ENCODE measurements around the gene CXCL11. TPM values are rescaled to one million over a fixed set of nuclear protein-coding genes. Genes with fewer than 3 reads are reported as not detected.

The CXCL11 gene
- polyA plus RNA-seq, 1 of the 3 experiments (the other 2 are of a cell fraction), result not detected

DNA sequence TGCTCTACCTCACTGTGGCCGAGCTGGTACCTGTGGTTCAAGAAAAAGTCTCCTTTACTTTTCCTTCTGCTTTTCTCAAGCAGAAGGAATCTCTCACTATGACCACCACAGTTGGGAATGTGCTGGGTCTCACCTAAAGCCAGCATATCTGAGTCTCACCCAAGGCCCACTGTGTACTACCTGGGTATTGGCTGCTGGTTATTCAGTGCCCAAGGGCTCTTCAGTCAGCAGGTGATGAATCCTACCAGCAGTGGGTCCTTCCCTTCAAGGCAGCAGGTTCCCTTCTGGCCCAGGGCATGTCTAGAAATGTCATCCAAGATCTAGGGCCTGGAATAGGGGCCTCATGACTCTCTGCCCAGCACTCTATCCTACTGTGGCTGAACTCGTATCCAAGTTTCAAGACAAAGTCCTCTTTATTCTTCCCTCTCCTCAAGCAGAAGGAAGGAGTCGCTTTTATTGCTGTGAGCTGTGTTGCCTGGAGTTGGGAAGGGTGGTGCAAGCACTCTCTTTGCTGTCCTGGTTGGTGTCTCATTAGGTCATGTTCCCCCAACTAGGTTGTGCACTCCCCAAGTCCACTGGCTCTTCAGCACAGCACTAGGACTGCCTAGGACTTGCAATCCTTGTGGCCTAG is 18.7 kb downstream of the CXCL11 start:
- Histone ChIP-seq H3K36me3 (replicated peaks in 1 of 2; ENCODE audit: control insufficient read depth in 1 of 2, insufficient read depth in 2 of 2, low read length in 1 of 2) (no peaks in the 10 kb centered on the region), H3K9me2 (no peaks in the 10 kb centered on the region), H3K4me2 (no peak overlapping the region), H3K9me3 (no peaks in the 10 kb centered on the region), H3K9ac (no peak overlapping the region), H2AFZ (ENCODE audit: low read depth) (no peak overlapping the region), H3K79me2 (ENCODE audit: insufficient read depth) (no peaks in the 10 kb centered on the region), H3K27me3 (ENCODE audit: insufficient read depth) (no peaks in the 10 kb centered on the region), H3K4me3 (ENCODE audit: low read depth in 2 of 2, low read length in 1 of 2) (no peak overlapping the region), H3F3A (replicated peaks; ENCODE audit: insufficient read depth) (peaks cover 3% of the 10 kb centered on the region), H3K27ac (ENCODE audit: low read depth in 2 of 2, low read length in 1 of 2) (no peak overlapping the region), H3K4me1 (ENCODE audit: control insufficient read depth in 1 of 2, insufficient read depth in 2 of 2, low read depth in 1 of 2, low read length in 1 of 2) (0 out of 4 replicates have a peak, but pooled peaks cover 0 to 5% of the 10 kb centered on the region in 2 experiments), H4K20me1 (ENCODE audit: insufficient read depth) (no peaks in the 10 kb centered on the region)
- 59% methylated on average over 3 of the region's 3 CpGs for WGBS (ENCODE audit: low lambda C conversion rate)
- DNase-seq, result no peak
- ChIA-PET CTCF (interaction anchor here (0.8 kb wide), 1 partner anchor 21 kb away, joined by 3 read pairs; no protein-coding TSS in a partner anchor), POLR2A (no interaction called here)
- TF ChIP-seq TEAD4 (IDR thresholded peaks at IDR 0.05; ENCODE audit: borderline replicate concordance, insufficient read depth) (no peak), POLR2AphosphoS5 (IDR thresholded peaks at IDR 0.05; ENCODE audit: low read depth, low read length) (no peak), JUND (IDR thresholded peaks at IDR 0.05) (no peak), GATA2 (CRISPR knock-in tag; IDR thresholded peaks at IDR 0.05) (no peak), FOXM1 (IDR thresholded peaks at IDR 0.05; ENCODE audit: low read depth) (no peak), SMC3 (IDR thresholded peaks at IDR 0.05; ENCODE audit: low read depth, low read length) (no peak)
- TF ChIP-seq, protein P1, sequence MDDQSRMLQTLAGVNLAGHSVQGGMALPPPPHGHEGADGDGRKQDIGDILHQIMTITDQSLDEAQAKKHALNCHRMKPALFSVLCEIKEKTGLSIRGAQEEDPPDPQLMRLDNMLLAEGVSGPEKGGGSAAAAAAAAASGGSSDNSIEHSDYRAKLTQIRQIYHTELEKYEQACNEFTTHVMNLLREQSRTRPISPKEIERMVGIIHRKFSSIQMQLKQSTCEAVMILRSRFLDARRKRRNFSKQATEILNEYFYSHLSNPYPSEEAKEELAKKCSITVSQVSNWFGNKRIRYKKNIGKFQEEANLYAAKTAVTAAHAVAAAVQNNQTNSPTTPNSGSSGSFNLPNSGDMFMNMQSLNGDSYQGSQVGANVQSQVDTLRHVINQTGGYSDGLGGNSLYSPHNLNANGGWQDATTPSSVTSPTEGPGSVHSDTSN (IDR thresholded peaks at IDR 0.05), result no peak
- TF ChIP-seq, protein P2, sequence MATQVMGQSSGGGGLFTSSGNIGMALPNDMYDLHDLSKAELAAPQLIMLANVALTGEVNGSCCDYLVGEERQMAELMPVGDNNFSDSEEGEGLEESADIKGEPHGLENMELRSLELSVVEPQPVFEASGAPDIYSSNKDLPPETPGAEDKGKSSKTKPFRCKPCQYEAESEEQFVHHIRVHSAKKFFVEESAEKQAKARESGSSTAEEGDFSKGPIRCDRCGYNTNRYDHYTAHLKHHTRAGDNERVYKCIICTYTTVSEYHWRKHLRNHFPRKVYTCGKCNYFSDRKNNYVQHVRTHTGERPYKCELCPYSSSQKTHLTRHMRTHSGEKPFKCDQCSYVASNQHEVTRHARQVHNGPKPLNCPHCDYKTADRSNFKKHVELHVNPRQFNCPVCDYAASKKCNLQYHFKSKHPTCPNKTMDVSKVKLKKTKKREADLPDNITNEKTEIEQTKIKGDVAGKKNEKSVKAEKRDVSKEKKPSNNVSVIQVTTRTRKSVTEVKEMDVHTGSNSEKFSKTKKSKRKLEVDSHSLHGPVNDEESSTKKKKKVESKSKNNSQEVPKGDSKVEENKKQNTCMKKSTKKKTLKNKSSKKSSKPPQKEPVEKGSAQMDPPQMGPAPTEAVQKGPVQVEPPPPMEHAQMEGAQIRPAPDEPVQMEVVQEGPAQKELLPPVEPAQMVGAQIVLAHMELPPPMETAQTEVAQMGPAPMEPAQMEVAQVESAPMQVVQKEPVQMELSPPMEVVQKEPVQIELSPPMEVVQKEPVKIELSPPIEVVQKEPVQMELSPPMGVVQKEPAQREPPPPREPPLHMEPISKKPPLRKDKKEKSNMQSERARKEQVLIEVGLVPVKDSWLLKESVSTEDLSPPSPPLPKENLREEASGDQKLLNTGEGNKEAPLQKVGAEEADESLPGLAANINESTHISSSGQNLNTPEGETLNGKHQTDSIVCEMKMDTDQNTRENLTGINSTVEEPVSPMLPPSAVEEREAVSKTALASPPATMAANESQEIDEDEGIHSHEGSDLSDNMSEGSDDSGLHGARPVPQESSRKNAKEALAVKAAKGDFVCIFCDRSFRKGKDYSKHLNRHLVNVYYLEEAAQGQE (IDR thresholded peaks at IDR 0.05; ENCODE audit: low read depth, low read length), result no peak

DNA sequence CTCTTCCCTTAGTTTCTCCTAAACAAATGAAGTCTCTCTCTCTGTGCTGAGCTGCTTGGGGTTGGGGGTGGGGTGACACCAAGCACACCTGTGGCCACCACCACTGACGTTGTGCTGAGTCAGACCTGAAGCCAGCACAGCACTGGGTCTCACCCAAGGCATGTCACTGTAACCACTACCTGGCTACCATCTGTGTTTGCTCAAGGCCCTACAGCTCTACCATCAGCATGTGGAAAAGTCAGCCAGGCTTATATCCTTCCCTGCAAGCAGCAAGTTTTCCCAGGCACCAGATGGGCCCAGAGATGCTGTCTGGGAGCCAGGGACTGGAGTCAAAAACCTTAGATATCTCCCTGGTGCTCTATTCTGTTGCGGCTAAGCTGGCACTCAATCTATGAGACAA is 19.5 kb downstream of the CXCL11 start:
- no peak overlapping the region for H3K27ac ChIP-seq (ENCODE audit: low read depth in 2 of 2, low read length in 1 of 2)
- no peaks in the 10 kb centered on the region for H3K9me3 ChIP-seq
- H3K4me3 ChIP-seq (ENCODE audit: low read depth in 2 of 2, low read length in 1 of 2), result no peak overlapping the region
- H3K4me2 ChIP-seq, result no peak overlapping the region
- CTCF ChIA-PET, result interaction anchor here (0.8 kb wide), 1 partner anchor 20 kb away, joined by 3 read pairs; no protein-coding TSS in a partner anchor
- H3K36me3 ChIP-seq (replicated peaks in 1 of 2; ENCODE audit: control insufficient read depth in 1 of 2, insufficient read depth in 2 of 2, low read length in 1 of 2), result no peaks in the 10 kb centered on the region
- peaks cover 3% of the 10 kb centered on the region for H3F3A ChIP-seq (replicated peaks; ENCODE audit: insufficient read depth)
- no peak for DNase-seq
- 63% methylated on average over 2 of the region's 2 CpGs for WGBS (ENCODE audit: low lambda C conversion rate)
- POLR2A ChIA-PET, result no interaction called here
- no peaks in the 10 kb centered on the region for H3K9me2 ChIP-seq
- TF ChIP-seq FOXM1 (IDR thresholded peaks at IDR 0.05; ENCODE audit: low read depth) (no peak), RCOR1 (IDR thresholded peaks at IDR 0.05; ENCODE audit: low read length) (no peak), EP300 (IDR thresholded peaks at IDR 0.05; ENCODE audit: borderline replicate concordance in 1 of 2, low read depth in 1 of 2, low read length in 1 of 2) (no peak), POLR2AphosphoS5 (IDR thresholded peaks at IDR 0.05; ENCODE audit: low read depth, low read length) (no peak), ELF1 (IDR thresholded peaks at IDR 0.05) (no peak)
- TF ChIP-seq, protein P3, sequence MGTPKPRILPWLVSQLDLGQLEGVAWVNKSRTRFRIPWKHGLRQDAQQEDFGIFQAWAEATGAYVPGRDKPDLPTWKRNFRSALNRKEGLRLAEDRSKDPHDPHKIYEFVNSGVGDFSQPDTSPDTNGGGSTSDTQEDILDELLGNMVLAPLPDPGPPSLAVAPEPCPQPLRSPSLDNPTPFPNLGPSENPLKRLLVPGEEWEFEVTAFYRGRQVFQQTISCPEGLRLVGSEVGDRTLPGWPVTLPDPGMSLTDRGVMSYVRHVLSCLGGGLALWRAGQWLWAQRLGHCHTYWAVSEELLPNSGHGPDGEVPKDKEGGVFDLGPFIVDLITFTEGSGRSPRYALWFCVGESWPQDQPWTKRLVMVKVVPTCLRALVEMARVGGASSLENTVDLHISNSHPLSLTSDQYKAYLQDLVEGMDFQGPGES (IDR thresholded peaks at IDR 0.05; ENCODE audit: low read depth, low read length), result no peak
- no peaks in the 10 kb centered on the region for H3K27me3 ChIP-seq (ENCODE audit: insufficient read depth)
- no peaks in the 10 kb centered on the region for H4K20me1 ChIP-seq (ENCODE audit: insufficient read depth)
- no peak overlapping the region for H2AFZ ChIP-seq (ENCODE audit: low read depth)
- no peak overlapping the region for H3K9ac ChIP-seq
- peaks cover 0 to 5% of the 10 kb centered on the region in 2 experiments; a peak in 1 of 4 replicates for H3K4me1 ChIP-seq (ENCODE audit: control insufficient read depth in 1 of 2, insufficient read depth in 2 of 2, low read depth in 1 of 2, low read length in 1 of 2)
- no peaks in the 10 kb centered on the region for H3K79me2 ChIP-seq (ENCODE audit: insufficient read depth)
